ENCODE data around the gene NID1. TPM values are rescaled to one million over a fixed set of nuclear protein-coding genes. Genes with fewer than 3 reads are reported as not detected.

Gene NID1
- total RNA-seq, 5 donors from 2014 or later (not counting 1 experiment from before 2014, with no cell fraction given): 0.05 to 0.50 (median 0.34) TPM; not detected in 1

DNA sequence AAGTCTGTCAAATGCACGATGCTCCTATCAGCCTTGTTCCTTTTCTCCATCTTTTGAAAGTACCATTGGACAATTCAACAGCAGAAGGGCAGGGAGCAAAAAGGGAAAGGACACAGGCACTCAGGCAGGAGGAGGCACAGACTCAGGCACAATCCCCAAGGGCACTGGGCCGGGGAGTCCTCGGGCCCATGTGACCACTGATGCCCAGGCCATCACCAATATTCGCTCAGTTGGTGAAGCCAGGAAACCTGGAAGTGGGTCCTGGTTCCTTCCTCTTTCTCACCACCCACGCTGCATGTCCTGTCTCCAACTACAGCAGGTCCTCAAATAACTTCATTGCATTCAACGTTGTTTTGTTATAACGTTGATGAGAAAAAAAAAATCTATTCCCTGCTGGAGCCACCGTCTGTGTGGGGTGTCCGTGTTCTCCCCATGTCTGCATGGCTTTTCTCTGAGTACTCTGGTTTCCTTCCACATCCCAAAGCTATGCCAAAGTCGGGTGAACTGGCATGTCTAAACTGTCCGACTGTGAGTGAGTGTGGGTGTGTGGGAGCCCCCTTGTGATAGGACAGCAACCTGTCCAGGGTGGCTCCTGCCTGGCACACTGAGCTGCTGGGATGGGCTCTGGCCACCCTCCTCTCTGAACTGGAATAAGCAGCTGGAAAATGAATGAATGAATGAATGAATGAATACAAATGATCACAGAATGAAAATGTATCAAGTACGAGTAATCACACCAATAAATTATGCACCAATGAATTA, 12.5 kb downstream of the NID1 start:
- Histone ChIP-seq H3K36me3 (ENCODE audit: control insufficient read depth in 2 of 2, extremely low read depth in 1 of 2, insufficient read depth in 1 of 2, low read length in 1 of 2) (no peaks in the 10 kb centered on the region), H3K9me3 (no peaks in the 10 kb centered on the region), H3K27ac (ENCODE audit: low read length) (no peak overlapping the region), H3K4me3 (ENCODE audit: control insufficient read depth in 1 of 2, extremely low read depth in 1 of 2, low read length in 1 of 2) (no peak overlapping the region), H3K4me1 (ENCODE audit: control insufficient read depth in 1 of 2, extremely low read depth in 1 of 2, insufficient read depth in 2 of 2, low read length in 2 of 2) (no peaks in the 10 kb centered on the region), H3K27me3 (replicated peaks in 1 of 2; ENCODE audit: control insufficient read depth in 2 of 2, extremely low read depth in 1 of 2, insufficient read depth in 2 of 2, low read length in 1 of 2) (peaks cover 0 to 20% of the 10 kb centered on the region in 2 experiments)
- 39% methylated on average over 4 of the region's 12 CpGs for WGBS (ENCODE audit: insufficient coverage)
- no peak overlapping the region for H3K4me3 Mint-ChIP-seq
- ATAC-seq (replicated peaks in 1 of 4): no peak
- H3K27ac Mint-ChIP-seq: no peak overlapping the region
- ChIA-PET POLR2A (interaction anchor here in 1 of 2 donors (0.6 kb wide), 1 partner anchor 517 kb away, joined by 4 read pairs; no protein-coding TSS in a partner anchor), CTCF (interaction anchor here in 1 of 2 donors (0.6 to 0.8 kb wide), 2 partner anchors 17 to 25 kb away, joined by 3 to 4 read pairs; no protein-coding TSS in a partner anchor)
- H3K27me3 Mint-ChIP-seq: peaks cover 19% of the 10 kb centered on the region in 2 donors
- no peak for DNase-seq
- no peaks in the 10 kb centered on the region for H3K4me1 Mint-ChIP-seq
- H3K36me3 Mint-ChIP-seq: no peaks in the 10 kb centered on the region
- no peaks in the 10 kb centered on the region for H3K9me3 Mint-ChIP-seq

DNA sequence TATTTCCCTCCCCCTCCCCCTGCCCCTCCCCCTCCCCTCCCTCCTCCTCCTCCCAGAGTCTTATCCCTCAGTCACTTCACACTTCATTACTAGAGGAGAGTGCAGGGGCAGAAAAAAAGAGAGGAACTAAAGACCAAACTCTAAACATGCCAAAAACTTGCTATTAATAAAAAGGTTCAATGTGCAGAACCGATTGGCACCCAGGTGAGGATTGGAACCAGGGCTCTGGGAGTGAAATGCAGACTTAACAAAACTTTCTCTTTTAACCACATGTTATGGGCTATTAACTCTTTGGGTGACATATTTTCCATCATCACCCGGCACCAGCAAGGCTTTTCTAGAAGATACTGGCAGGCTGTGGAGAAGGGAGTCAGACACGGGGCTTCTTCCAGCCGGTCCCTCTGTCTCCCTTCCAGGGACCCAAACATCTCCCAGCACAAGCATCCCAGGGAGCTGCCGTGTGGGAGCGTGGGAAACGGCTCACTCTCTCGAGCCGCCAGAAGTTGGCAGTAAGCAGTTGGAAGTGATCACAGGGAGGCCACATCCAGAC, 13.6 kb downstream of the NID1 start:
- POLR2A ChIA-PET: interaction anchor here in 1 of 2 donors (0.6 kb wide), 1 partner anchor 518 kb away, joined by 4 read pairs; no protein-coding TSS in a partner anchor
- no peaks in the 10 kb centered on the region for H3K9me3 Mint-ChIP-seq

DNA sequence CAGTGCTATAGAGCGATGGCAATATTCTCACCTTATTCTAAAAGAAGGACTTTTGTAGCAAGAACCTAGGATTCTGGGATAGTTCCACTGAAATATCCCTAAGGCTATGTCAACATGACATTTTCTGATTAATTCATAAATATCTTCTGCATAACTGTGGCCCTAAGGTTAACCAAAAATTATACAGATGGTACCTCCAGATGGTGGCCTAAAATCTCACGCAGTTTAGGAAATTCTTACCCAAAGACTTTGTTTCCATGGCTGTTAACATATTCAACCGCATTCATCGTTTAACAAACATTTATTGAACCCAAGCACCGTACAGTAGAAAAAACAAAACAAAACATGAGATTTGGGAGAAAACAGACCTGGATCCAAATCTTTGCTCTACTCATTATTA, 19.1 kb downstream of the NID1 start:
- no peaks in the 10 kb centered on the region for H3K36me3 ChIP-seq (ENCODE audit: control insufficient read depth in 2 of 2, extremely low read depth in 1 of 2, insufficient read depth in 1 of 2, low read length in 1 of 2)
- WGBS (ENCODE audit: insufficient coverage): 100% methylated on average over 2 of the region's 5 CpGs
- peaks cover 0 to 6% (median 3%) of the 10 kb centered on the region in 3 donors for H3K9me3 Mint-ChIP-seq
- H3K27ac Mint-ChIP-seq: no peak overlapping the region
- no peaks in the 10 kb centered on the region for H3K36me3 Mint-ChIP-seq
- H3K27me3 ChIP-seq (replicated peaks in 1 of 2; ENCODE audit: control insufficient read depth in 2 of 2, extremely low read depth in 1 of 2, insufficient read depth in 2 of 2, low read length in 1 of 2): peaks cover 0 to 12% of the 10 kb centered on the region in 2 experiments
- H3K4me3 Mint-ChIP-seq: no peak overlapping the region
- H3K27me3 Mint-ChIP-seq: peaks cover 0 to 5% of the 10 kb centered on the region in 2 donors
- H3K9me3 ChIP-seq: no peaks in the 10 kb centered on the region
- DNase-seq (no peak), ATAC-seq (replicated peaks in 1 of 4) (no peak)
- POLR2A ChIA-PET: no interaction called here
- no peaks in the 10 kb centered on the region for H3K4me1 ChIP-seq (ENCODE audit: control insufficient read depth in 1 of 2, extremely low read depth in 1 of 2, insufficient read depth in 2 of 2, low read length in 2 of 2)
- H3K4me3 ChIP-seq (ENCODE audit: control insufficient read depth in 1 of 2, extremely low read depth in 1 of 2, low read length in 1 of 2): no peak overlapping the region
- CTCF ChIA-PET: interaction anchor here in 1 of 2 donors (0.6 kb wide), 1 partner anchor 10 kb away, joined by 3 read pairs; no protein-coding TSS in a partner anchor
- no peaks in the 10 kb centered on the region for H3K4me1 Mint-ChIP-seq
- no peak overlapping the region for H3K27ac ChIP-seq (ENCODE audit: low read length)

More for the DNA sequence above, 13.6 kb downstream of the NID1 start:
- Histone ChIP-seq H3K27ac (ENCODE audit: low read length) (no peak overlapping the region), H3K4me3 (ENCODE audit: control insufficient read depth in 1 of 2, extremely low read depth in 1 of 2, low read length in 1 of 2) (no peak overlapping the region), H3K27me3 (replicated peaks in 1 of 2; ENCODE audit: control insufficient read depth in 2 of 2, extremely low read depth in 1 of 2, insufficient read depth in 2 of 2, low read length in 1 of 2) (peaks cover 0 to 21% of the 10 kb centered on the region in 2 experiments), H3K4me1 (ENCODE audit: control insufficient read depth in 1 of 2, extremely low read depth in 1 of 2, insufficient read depth in 2 of 2, low read length in 2 of 2) (no peaks in the 10 kb centered on the region), H3K9me3 (no peaks in the 10 kb centered on the region), H3K36me3 (ENCODE audit: control insufficient read depth in 2 of 2, extremely low read depth in 1 of 2, insufficient read depth in 1 of 2, low read length in 1 of 2) (no peaks in the 10 kb centered on the region)
- Mint-ChIP-seq H3K27ac (no peak overlapping the region), H3K36me3 (no peaks in the 10 kb centered on the region), H3K4me1 (no peaks in the 10 kb centered on the region), H3K4me3 (no peak overlapping the region), H3K27me3 (peaks cover 19% of the 10 kb centered on the region in 2 donors)
- CTCF ChIA-PET: no interaction called here
- ATAC-seq (replicated peaks in 1 of 4) (no peak), DNase-seq (no peak)
- no CpG with 5 or more reads among the region's 9 CpGs for WGBS (ENCODE audit: insufficient coverage)

DNA sequence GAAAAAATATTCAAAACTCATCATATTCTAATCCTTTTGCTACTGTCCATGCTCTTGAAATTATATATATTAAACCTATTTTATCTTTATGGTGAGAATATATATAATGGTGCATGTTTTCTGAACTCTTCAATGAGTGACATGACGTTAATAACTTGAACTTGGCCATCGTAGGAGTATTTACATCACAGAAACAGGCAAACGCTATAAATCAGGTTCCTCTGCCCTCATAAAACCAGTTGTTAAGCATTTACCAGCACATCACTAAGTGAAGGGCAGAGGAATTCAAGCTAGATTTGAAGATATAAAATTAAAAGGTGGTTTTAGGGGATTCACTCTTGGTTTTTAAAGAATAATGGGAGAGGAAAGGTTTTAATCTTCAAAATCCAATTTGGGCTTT, 20.5 kb downstream of the NID1 start:
- Mint-ChIP-seq H3K36me3 (no peaks in the 10 kb centered on the region), H3K4me1 (no peaks in the 10 kb centered on the region), H3K4me3 (no peak overlapping the region), H3K27me3 (peaks cover 0 to 5% of the 10 kb centered on the region in 2 donors), H3K27ac (no peak overlapping the region), H3K9me3 (peaks cover 0 to 6% (median 3%) of the 10 kb centered on the region in 3 donors)
- POLR2A ChIA-PET: no interaction called here
- H3K4me3 ChIP-seq (ENCODE audit: control insufficient read depth in 1 of 2, extremely low read depth in 1 of 2, low read length in 1 of 2): no peak overlapping the region
- CTCF ChIA-PET: no interaction called here
- ATAC-seq (replicated peaks in 1 of 4) (no peak), DNase-seq (no peak)
- whole genome bisulfite sequencing (ENCODE audit: insufficient coverage): no CpG with 5 or more reads among the region's 3 CpGs
- no peaks in the 10 kb centered on the region for H3K4me1 ChIP-seq (ENCODE audit: control insufficient read depth in 1 of 2, extremely low read depth in 1 of 2, insufficient read depth in 2 of 2, low read length in 2 of 2)
- H3K27me3 ChIP-seq (replicated peaks in 1 of 2; ENCODE audit: control insufficient read depth in 2 of 2, extremely low read depth in 1 of 2, insufficient read depth in 2 of 2, low read length in 1 of 2): peaks cover 0 to 8% of the 10 kb centered on the region in 2 experiments
- no peak overlapping the region for H3K27ac ChIP-seq (ENCODE audit: low read length)
- no peaks in the 10 kb centered on the region for H3K36me3 ChIP-seq (ENCODE audit: control insufficient read depth in 2 of 2, extremely low read depth in 1 of 2, insufficient read depth in 1 of 2, low read length in 1 of 2)
- no peaks in the 10 kb centered on the region for H3K9me3 ChIP-seq

DNA sequence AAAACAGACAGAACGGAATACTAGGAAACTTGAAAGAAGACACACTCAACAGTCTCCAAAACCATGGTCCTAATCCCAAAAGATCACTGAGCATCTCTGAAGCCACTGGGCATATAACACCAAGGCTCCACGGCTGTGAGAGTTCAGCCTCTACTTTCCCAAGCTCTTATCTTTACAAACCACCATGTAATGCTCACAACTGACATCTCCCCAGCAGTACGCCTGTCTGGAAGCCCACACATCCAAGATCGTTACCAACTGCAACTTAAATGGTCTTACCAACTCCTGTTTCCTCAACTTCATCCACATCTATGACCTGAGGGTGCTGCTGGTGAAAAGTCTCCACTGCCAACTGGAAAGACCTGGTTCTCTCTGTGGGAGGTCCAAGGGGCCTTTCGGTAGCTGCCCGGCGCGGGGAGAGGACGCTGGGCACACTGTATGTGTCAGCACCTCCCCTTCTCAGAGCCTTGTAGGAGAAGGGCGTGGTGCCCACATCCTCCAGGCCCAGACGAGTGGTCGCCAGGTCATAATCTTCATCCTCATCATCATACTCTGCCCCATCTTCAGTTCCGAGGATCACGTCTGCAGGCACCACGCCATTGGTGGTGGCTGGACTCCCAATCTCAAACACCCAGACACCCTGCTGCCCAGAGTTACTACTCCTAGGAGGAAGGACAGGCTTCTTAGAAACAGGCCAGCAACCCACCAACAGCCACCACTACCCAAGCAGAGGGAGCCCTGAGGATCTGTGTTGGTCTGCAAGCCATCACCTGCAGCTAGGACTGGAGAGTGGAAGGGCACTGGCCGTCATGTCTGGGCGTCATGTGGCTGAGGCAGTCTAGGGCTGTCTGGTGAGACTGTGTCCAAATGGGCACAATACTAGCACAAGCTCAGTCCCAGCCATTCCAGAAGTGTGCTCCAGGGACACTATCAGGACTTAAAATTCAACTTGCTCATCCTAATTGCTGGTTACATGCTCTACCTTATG, 23.0 kb downstream of the NID1 start:
- DNase-seq: no peak
- H3K27me3 Mint-ChIP-seq: peaks cover 6 to 8% of the 10 kb centered on the region in 2 donors
- H3K4me1 Mint-ChIP-seq: no peaks in the 10 kb centered on the region
- ChIA-PET POLR2A (no interaction called here), CTCF (no interaction called here)
- H3K4me3 Mint-ChIP-seq: no peak overlapping the region
- H3K9me3 ChIP-seq: no peaks in the 10 kb centered on the region
- H3K36me3 ChIP-seq (ENCODE audit: control insufficient read depth in 2 of 2, extremely low read depth in 1 of 2, insufficient read depth in 1 of 2, low read length in 1 of 2): no peaks in the 10 kb centered on the region
- H3K9me3 Mint-ChIP-seq: peaks cover 0 to 6% (median 3%) of the 10 kb centered on the region in 3 donors
- WGBS (ENCODE audit: insufficient coverage): 90% methylated on average over 10 of the region's 17 CpGs
- H3K36me3 Mint-ChIP-seq: no peaks in the 10 kb centered on the region
- no peak overlapping the region for H3K27ac Mint-ChIP-seq
- H3K4me3 ChIP-seq (ENCODE audit: control insufficient read depth in 1 of 2, extremely low read depth in 1 of 2, low read length in 1 of 2): no peak overlapping the region
- H3K27ac ChIP-seq (ENCODE audit: low read length): no peak overlapping the region
- H3K27me3 ChIP-seq (replicated peaks in 1 of 2; ENCODE audit: control insufficient read depth in 2 of 2, extremely low read depth in 1 of 2, insufficient read depth in 2 of 2, low read length in 1 of 2): peaks cover 0 to 8% of the 10 kb centered on the region in 2 experiments
- H3K4me1 ChIP-seq (ENCODE audit: control insufficient read depth in 1 of 2, extremely low read depth in 1 of 2, insufficient read depth in 2 of 2, low read length in 2 of 2): no peaks in the 10 kb centered on the region
- ATAC-seq (replicated peaks in 1 of 4): no peak

Measured in T-cell (primary cell).